ENCODE results near the gene BST2. TPM values are rescaled to one million over a fixed set of nuclear protein-coding genes. Genes with fewer than 3 reads are reported as not detected.
A peak's percentile ranks its signal among the peaks of the same experiment; 100 is the strongest.

The BST2 gene, protein sequence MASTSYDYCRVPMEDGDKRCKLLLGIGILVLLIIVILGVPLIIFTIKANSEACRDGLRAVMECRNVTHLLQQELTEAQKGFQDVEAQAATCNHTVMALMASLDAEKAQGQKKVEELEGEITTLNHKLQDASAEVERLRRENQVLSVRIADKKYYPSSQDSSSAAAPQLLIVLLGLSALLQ
- 29.8 TPM for total RNA-seq
- long read RNA-seq, transcript BST2-201 (5 exons, 1,019 nt): major isoform, 15 of 18 reads
- long read RNA-seq, partial matches to known transcripts: 1 of 18 reads
- long read RNA-seq, other reads (novel, unspliced or antisense): 2 of 18 reads

DNA sequence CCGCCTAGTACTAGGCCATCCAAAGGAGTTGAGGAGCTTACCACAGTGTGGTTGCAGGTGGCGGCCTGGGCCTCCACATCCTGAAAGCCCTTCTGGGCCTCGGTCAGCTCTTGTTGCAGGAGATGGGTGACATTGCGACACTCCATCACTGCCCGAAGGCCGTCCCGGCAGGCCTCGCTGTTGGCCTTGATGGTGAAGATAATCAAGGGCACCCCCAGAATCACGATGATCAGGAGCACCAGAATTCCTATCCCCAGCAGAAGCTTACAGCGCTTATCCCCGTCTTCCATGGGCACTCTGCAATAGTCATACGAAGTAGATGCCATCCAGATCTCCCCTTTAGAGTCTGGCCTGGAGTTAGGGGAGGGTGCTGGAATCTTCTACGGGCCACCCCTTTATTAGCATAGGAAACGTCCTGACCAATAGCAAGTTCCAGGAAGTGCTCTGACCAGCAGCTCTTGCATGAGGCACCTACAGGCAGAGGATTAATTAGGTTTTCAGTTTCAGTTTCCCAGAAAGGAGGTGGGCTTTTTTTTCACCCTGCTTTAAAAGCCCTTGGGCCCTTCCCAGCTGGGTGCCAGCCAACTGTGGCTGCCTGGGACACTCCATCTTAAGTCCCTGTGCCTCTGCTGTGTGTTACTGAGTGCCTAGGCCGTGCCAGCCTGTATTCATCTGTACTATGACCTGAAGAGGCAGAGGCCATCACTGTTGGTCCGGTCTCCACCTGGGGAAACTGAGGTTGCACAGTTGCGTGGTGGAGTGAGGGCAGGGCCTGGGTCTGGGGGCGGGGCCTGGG lies at the start of gene BST2:
TSS of gene BST2 (minus strand) at position 381 of the 796 bp plus-strand sequence. CDS start at position 326, 55 bp downstream.
- intact Hi-C loops (cut with DNase I): no loop called here
- DNase-seq (ENCODE audit: low spot score): peak; percentile 81

DNA sequence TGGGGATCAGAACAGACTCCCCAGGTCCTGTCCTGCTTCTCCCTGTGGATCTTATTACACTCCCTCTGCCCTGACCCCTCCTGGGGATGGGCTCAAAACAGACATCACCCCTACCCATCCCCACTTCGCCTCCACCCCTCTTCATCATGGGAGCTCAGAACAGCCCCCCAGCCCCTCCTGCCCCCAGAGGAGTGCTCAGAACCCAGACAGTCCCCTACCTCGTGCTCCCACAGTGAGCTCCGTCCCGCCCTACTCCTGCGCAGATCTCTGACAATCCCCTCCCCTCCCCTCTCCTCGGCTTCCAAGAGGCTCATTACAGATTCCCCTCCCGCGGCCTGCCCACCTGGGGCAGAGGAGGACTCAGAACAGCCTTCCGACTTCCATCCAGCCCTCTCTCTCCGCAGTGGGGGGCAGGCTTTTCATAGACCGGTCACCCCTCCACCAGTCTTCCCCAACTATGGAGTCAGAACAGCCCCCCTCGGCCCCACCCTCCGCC lies 49.2 kb upstream of the BST2 start:
- DNase-seq (ENCODE audit: low spot score): no peak
- intact Hi-C loops (cut with DNase I): no loop called here

DNA sequence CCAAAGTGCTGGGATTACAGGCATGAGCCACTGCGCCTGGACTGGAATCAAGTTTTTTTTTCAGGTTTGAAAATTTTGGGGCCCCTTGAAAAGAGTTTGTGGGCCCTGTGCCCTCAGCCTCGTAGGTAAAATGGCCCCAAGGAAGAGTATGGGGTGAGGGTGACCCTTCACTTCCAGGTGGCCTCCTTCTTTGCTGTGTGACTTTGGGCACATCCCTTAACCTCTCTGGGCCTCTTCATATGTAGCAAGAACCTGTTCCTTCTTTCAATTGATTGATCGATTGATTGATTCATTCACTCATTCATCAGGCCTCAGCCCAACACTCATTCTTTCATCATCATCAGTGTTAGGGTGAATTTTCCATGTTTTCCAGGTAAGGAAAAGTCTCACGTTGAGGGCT lies 46.4 kb upstream of the BST2 start:
- no peak for DNase-seq (ENCODE audit: low spot score)
- intact Hi-C loops (cut with DNase I): no loop called here

DNA sequence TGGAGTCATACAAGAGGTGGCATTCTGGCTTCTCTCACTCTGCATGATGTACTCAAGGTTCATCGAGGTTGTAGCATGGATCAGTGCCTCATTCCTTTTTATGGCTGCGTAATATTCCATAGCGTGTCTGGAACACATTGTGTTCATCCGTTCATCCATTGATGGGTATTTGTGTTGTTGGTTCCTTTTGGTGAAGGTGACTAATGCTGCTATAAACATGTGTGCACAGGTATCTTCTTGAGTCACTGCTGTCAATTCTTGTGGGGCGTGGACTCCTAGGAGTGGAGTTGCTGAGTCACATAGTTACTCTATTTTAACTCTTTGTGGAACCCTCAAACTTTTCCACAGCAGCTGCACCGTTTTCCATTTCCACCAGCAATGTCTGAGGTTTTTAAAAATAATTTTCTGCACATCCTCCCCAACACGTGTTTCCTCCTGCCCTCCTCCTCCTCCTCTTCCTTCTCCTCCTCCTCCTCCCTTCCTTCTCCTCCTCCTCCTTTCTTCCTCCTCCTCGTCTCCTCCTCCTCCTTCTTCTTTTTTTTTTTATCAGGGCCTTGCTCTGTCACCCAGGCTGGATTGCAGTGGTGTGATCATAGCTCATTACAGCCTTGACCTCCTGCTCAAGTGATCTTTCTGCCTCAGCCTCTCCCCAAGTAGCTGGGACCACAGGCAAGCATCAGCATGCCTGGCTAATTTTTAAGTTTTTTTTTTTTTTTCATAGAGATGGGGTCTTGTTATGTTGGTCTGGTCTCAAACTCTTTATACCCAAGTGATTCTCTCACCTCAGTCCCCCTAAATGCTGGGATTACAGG lies 45.0 kb upstream of the BST2 start:
- DNase-seq (ENCODE audit: low spot score): no peak
- intact Hi-C loops (cut with DNase I): no loop called here

DNA sequence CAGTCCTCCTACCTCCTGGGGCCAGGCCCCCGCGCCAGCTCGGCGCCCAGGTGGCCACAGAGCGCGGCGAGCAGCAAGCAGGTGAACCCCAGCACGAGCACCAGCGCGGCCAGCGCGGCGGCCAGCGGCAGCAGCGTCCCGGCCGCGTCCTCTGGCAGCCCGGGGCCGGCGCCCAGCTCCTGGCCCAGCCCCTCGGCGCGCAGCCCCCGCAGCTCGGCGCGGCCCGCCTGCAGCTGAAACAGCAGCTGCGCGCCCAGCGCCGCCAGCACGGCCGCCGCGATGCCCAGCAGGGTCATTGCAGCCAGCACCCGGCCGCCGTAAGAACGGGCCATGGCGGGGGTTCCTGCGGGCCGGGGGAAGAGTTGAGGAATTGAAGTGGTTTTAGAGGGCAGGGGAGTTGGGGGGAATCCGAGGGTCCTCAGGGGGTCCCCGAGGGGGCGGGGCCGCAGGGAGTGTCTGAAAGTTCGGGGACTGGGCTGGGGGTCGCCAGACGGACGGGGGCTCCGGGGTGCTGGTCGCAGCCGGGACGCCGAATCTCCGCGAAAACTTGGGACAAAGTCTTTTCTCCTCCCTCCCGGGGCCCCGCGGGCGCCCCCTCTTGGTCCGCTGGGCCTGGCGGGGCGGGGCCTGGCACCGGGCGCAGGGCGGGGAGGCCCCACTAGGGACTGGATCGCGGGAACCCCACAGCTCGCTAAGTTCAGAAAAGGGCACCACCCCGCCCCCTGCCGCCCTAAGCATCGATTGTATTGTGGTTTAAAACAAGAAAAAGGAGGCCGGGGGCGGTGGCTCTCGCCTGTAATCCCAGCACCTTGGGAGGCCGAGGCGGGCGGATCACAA lies 42.9 kb upstream of the BST2 start, which contains the start of gene TMEM221:
TSS of gene TMEM221 (minus strand) at position 538 of the 837 bp plus-strand sequence. CDS start at position 332, 206 bp downstream.
- no peak for DNase-seq (ENCODE audit: low spot score)

DNA sequence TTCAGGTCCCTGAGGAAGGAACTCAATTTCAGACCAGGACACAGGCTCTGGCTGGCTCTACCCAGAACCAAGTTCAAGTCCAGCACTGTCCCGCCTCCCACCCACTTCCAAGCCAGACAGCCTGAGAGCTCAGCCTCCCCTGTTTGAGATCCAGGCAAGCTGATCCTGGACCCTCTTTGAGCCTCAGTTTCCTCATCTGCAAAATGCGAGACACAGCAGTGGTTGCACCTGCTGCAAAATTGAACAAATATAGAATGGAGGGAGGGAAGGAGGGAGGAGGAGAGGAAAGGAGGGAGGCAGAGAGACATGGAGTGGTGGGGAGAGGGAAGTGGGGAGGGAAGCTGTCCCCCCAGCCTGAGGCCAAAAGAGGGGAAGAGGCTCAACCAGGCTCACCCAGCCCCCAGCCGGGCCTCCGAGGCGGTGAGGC lies 42.3 kb upstream of the BST2 start:
- intact Hi-C loops (cut with DNase I): no loop called here
- DNase-seq (ENCODE audit: low spot score): no peak

More for the DNA sequence above, 42.9 kb upstream of the BST2 start, which contains the start of gene TMEM221:
- intact Hi-C loops (cut with DNase I): no loop called here

DNA sequence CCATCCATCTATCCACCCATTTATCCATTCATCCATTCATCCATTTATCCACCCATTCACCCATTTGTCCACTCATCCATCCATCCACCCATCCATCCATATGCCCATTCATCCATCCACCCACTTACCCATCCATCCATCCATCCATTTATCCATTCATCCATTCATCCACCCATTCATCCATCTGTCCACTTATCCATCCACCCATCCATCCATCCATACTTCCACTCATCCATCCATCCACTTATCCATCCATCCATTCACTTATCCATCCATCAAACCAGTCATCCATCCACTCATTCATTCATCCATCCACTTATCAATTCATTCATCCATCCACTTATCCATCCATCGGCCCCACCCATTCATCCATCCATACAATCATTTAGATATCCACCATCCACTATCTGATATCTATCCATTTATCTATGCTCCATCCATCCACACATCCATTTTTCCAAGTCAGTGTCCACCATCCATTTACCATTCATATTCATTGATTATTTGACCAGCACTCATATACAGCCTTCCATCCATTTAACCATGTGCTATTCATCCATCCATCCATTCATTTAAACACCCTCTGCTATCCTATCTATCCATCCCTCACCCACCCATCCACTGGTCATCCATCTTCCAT lies 40.2 kb upstream of the BST2 start:
- intact Hi-C loops (cut with DNase I): no loop called here
- DNase-seq (ENCODE audit: low spot score): no peak

DNA sequence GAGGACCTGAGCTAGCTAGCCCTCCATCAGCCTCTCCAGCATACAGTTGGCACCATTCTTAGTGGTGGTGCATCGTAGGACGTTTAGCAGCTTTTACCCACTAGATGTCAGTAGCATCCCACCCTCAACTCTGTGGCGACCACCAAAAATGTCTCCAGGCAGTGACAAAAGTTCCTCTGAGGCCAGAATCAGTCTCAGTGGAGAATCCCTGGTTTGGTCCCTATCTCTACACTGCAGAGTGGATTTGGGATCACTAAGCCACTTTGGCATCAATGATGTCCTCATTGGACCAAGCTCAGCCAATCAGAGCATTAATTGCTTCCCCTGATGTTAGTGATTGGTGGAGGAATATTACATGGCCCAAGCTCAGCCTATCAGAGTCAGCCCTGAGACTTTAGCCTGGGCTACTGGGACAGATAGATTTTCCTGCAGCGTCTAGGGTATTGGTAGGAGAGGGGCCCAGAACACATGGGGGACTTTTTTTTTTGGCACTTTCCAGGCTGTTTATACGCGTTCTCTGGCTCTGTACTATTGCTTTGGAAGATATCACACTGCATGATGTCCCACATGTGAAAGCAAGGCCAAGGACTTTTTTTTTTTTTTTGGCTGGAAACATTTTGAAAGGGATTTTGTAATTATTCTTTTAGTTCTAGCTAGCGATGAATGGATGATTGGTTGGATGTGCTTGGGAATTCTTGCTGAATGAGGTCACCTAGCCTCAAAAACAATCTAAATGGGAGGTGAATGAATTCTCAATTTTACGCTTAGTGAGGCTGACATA lies 36.0 kb upstream of the BST2 start:
- no peak for DNase-seq (ENCODE audit: low spot score)
- intact Hi-C loops (cut with DNase I): no loop called here

DNA sequence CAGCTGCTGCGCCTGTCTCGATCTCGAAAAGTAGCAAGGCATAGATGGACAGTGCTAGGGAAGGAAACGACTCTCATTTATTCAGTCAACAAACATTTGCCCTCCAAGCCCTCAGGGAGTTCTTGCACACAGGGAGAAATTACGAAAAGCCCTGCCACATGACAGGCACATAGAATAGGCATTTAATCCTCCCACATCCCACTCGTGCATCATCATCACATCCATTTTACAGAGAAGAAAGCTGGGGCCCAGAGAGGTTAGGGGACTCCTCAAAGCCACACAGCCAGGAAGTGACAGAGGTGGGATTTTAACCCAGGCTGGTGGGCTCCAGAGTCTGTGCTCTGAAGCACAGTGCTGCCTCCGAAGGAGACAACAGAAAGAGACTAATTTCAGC lies 31.4 kb upstream of the BST2 start:
- DNase-seq (ENCODE audit: low spot score): no peak
- intact Hi-C loops (cut with DNase I): no loop called here

DNA sequence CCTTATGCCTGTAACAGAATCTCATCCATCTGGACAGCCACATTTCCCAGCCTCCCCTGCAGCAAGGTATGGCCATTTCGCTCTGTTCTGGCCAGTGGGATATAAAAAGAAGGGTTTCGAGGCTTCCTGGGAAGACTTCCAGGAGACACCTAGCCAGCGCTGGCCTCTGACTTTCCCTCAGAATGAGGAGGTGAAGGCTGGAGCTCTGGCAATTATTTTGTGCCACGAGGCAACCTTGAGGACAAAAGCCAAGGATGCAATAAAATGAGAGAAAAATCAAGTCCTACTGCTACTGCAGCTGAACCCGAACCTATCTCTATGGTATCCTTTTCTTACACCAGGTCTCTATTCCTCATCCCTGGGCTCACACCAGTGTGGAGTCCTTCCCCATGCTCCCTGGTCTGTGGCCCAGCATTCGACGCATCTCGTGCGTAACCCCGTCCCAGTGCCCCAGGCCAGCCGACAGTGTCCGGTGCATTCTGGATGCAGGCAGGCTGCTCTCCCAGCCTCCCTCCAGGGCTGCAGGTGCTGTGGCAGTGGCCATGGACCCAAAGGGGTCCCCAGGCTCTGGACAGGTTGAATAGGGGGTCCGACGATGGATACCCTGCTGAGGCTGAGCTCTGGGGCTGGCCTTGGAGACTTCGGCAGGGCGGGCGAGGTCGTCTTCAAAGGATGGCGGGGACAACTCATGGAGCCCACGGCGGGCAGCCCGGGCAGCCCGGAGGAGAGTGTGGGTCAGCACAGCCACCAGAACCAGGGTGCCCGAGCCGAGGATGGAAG lies 30.9 kb upstream of the BST2 start:
- DNase-seq (ENCODE audit: low spot score): no peak
- intact Hi-C loops (cut with DNase I): no loop called here

DNA sequence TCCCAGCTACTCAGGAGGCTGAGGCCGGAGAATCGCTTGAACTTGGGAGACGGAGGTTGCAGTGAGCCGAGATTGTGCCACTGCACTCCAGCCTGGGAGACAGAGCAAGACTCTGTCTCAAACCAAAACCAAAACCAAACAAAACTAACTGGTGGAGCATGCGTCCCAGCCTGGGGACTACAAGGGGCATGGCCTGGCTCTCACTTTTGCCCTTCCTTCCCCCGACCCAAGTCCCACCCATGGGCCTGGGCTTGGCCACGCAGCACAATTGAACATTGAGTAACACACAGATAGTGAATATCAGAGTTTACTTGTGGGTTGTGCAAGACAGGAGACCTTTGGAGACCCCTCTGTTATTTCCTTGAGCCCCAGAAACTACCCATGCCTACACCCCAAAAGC lies 29.8 kb upstream of the BST2 start:
- DNase-seq (ENCODE audit: low spot score): no peak
- intact Hi-C loops (cut with DNase I): no loop called here

DNA sequence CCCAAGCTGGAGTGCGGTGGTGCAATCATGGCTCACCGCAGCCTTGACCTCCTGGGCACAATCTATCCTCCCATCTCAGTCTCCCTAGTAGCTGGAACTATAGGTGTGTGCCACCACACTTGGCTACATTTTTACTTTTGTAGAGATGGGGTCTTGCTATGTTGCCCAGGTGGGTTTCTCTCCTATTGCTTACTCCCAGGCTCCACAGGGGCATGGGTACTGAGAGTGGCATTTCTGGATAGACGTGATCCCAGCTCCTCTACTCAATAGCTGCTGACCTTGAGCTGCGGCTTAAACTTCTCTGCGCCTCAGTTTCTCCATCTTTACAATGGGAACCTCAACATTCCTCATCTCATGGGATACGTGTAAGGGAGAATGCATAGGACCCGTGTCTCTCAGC lies 26.0 kb upstream of the BST2 start:
- intact Hi-C loops (cut with DNase I): no loop called here

DNA sequence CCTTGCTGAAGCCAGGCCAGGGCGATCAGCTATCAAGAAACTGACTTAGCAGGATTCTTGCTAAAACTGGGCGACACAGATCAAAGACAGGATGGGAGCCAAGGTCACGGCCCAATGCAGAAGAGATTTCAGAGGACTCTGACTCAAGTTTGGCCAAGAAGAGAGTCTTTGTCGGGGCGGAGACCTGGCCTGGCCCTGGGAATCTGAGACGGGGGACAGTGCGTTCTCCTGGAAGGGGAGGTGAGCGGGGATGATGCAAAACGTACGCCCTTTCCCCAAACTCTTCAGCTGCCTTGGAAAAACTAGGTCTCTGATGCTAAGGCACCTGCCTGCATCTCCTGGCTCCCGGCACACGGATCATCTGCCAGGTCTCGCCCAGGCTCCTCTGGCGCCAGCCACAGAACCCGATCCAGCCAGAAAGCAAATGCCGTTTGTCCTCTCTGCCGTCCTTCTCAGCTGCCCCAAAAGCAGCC lies 24.2 kb upstream of the BST2 start:
- DNase-seq (ENCODE audit: low spot score): no peak
- intact Hi-C loops (cut with DNase I): no loop called here

More for the DNA sequence above, 26.0 kb upstream of the BST2 start:
- no peak for DNase-seq (ENCODE audit: low spot score)

DNA sequence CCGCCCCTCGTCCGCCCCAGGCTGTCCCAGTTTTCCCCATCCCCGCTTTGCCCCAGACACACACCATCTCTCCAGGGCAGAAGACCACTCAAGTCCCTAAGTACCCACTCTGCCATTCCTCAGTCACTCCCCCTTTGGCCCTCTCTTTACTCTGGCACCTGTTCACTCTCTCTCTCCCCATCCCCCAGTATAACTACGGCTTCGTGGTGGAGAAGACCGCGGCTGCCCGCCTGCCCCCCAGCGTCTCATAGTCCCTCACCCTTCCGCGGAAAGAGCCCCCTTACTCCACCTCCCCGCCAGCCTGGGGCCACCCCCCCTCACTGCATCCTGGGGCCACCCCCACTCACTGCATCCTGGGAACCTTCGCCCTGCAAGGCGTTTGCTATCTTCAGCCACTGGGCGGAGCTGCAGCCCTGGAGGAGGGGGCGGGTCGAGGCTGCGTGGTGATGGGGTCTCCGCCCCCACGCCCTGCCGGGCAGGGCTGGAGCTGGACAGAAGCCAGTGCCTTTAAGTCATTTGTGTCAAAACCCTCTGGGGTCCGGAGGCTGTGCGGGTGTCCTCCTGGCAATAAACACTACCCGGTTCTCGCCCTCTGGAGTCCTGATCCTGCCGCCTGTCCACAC lies 19.4 kb upstream of the BST2 start:
- intact Hi-C loops (cut with DNase I): no loop called here
- no peak for DNase-seq (ENCODE audit: low spot score)

DNA sequence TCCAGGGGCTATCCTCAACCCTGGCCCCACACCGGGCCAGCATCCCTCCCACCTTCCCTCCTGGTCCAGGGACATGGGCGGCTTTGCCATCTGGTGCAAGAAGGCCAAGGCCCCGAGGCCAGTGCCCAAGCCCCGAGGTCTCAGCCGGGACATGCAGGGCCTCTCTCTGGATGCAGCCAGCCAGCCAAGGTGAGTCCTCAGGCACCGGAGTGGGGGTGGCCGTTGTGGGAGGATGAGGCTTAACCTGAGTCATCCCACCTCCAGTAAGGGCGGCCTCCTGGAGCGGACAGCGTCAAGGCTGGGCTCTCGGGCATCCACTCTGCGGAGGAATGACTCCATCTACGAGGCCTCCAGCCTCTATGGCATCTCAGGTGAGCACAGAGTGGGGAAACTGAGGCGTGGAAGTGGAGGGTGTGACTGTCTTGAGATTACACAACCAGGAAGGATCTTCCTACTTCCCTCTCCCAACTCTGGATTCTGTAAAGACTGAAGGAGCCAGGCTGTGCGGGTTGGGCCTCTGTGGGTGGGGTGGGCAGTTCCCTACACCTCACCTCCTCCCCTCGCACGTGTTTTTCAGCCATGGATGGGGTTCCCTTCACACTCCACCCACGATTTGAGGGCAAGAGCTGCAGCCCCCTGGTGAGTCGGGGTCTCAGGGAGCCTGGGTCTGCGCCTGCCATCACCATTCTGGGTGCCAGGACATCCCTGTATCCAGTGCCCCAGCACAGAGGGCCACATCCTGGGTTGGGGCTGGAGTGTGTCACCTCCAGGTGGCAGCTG lies 18.2 kb upstream of the BST2 start:
- intact Hi-C loops (cut with DNase I): no loop called here
- DNase-seq (ENCODE audit: low spot score): no peak

DNA sequence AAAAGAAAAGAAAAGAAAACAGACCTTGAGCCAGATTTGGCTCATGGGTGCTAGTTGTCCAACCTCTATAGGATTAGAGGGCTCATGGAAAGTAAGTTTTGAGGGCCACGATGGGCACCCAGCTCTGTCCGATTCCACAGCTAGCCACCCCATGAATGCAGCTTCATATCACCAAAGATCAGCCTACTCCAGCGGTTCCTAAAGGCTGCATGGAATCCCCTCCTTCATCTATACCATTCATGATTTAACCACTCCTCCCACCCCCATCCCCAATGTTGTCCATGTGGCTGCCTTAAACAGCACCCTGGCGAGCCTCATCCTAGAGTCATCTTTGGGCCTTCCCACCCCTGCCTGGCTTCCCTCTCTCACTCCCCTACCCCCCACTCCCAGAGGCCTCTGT lies 16.5 kb upstream of the BST2 start:
- DNase-seq (ENCODE audit: low spot score): no peak
- intact Hi-C loops (cut with DNase I): no loop called here

Measured in cardiac septum (tissue), 1 donor.